ENCODE data around the gene RPTOR.
A peak's percentile ranks its signal among the peaks of the same experiment; 100 is the strongest.

RPTOR gene

GRCh38 chr17:80863626-80864025, 319.0 kb downstream of the RPTOR start:
- DNase-seq (ENCODE audit: low read depth, low spot score): no peak
- CTCF ChIA-PET: interaction anchor here (0.9 to 3.0 kb wide), 3 partner anchors 13 to 118 kb away, joined by 3 to 14 read pairs (median 4); no protein-coding TSS in a partner anchor
- POLR2A ChIA-PET: no interaction called here
- TF ChIP-seq CTCF (IDR thresholded peaks at IDR 0.05; ENCODE audit: insufficient read depth, low read length, missing control alignments): no peak
- H3K4me3 ChIP-seq (ENCODE audit: low read depth, low read length): no peak overlapping the region

GRCh38 chr17:80864751-80865150, 320.1 kb downstream of the RPTOR start:
- ChIA-PET CTCF (interaction anchor here (0.7 to 3.0 kb wide), 13 partner anchors 10 to 438 kb away, joined by 3 to 17 read pairs (median 4); no protein-coding TSS in a partner anchor), POLR2A (no interaction called here)
- DNase-seq (ENCODE audit: low read depth, low spot score): no peak
- no peak for TF ChIP-seq CTCF (IDR thresholded peaks at IDR 0.05; ENCODE audit: insufficient read depth, low read length, missing control alignments)
- H3K4me3 ChIP-seq (ENCODE audit: low read depth, low read length): no peak overlapping the region

GRCh38 chr17:80866050-80866793, 321.6 kb downstream of the RPTOR start:
- POLR2A ChIA-PET: no interaction called here
- CTCF ChIA-PET: interaction anchor here (0.6 to 3.0 kb wide), 12 partner anchors 10 to 439 kb away, joined by 3 to 17 read pairs (median 6); no protein-coding TSS in a partner anchor
- TF ChIP-seq CTCF (IDR thresholded peaks at IDR 0.05; ENCODE audit: insufficient read depth, low read length, missing control alignments): peak; percentile 79
- H3K4me3 ChIP-seq (ENCODE audit: low read depth, low read length): no peak overlapping the region
- DNase-seq (ENCODE audit: low read depth, low spot score): no peak

GRCh38 chr17:80868022-80868609, 323.5 kb downstream of the RPTOR start:
- DNase-seq (ENCODE audit: low read depth, low spot score): no peak
- CTCF ChIA-PET: interaction anchor here (0.7 to 3.2 kb wide), 5 partner anchors 9 to 136 kb away, joined by 3 to 18 read pairs (median 3); no protein-coding TSS in a partner anchor
- no peak overlapping the region for H3K4me3 ChIP-seq (ENCODE audit: low read depth, low read length)
- POLR2A ChIA-PET: no interaction called here
- TF ChIP-seq CTCF (IDR thresholded peaks at IDR 0.05; ENCODE audit: insufficient read depth, low read length, missing control alignments): no peak

GRCh38 chr17:80869481-80870145, 325.0 kb downstream of the RPTOR start:
- TF ChIP-seq CTCF (IDR thresholded peaks at IDR 0.05; ENCODE audit: insufficient read depth, low read length, missing control alignments): no peak
- no peak for DNase-seq (ENCODE audit: low read depth, low spot score)
- ChIA-PET CTCF (interaction anchor here (1.6 to 3.2 kb wide), 2 partner anchors 10 to 137 kb away, joined by 3 to 18 read pairs; no protein-coding TSS in a partner anchor), POLR2A (no interaction called here)
- no peak overlapping the region for H3K4me3 ChIP-seq (ENCODE audit: low read depth, low read length)

GRCh38 chr17:80870401-80870800, 325.8 kb downstream of the RPTOR start:
- ChIA-PET CTCF (interaction anchor here (3.2 kb wide), 1 partner anchor 11 kb away, joined by 18 read pairs; no protein-coding TSS in a partner anchor), POLR2A (no interaction called here)
- no peak for TF ChIP-seq CTCF (IDR thresholded peaks at IDR 0.05; ENCODE audit: insufficient read depth, low read length, missing control alignments)
- DNase-seq (ENCODE audit: low read depth, low spot score): no peak
- no peak overlapping the region for H3K4me3 ChIP-seq (ENCODE audit: low read depth, low read length)
